Measurements from ENCODE around the gene KRT78.
"Not testable (repeated sequence)": the region's sequence is repeated elsewhere in the genome, so short reads cannot be mapped to it uniquely, and the experiment has no call there.

Gene KRT78

GRCh38 chr12:52848661-52849255 is at the start of gene KRT78:
Gene KRT78 (minus strand): TSS chr12:52848994. CDS start chr12:52848930, 64 bp downstream.
- no peak for DNase-seq (ENCODE audit: low read depth in 3 of 3)

GRCh38 chr12:52896190-52897100 is 47.7 kb upstream of the KRT78 start:
- DNase-seq (ENCODE audit: low read depth in 3 of 3): no peak

DNA sequence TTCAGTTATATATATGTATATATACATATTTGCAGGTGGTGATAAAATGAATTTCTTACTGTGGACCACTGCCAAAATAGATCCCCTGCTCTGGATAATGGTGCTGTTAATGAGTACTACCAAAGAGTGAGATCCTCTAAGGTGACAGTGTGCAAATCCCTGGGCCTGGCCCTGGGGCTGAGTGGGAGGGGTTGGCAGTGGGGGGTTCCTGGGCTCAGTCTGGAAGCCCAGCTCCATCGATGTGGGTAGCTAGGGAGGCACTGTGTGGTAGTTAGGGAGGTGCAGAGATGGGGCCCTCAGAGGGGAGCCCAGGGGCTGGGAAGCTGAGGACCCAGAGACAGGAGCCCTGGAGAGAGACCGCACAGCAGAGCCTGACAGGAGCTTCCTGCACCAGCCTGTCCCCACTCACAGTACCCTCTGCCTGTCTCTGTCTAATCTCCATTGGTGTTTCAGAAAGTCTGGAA is 47.0 kb upstream of the KRT78 start:
- DNase-seq (ENCODE audit: low read depth in 3 of 3): no peak

GRCh38 chr12:52892974-52893373 is 44.2 kb upstream of the KRT78 start:
- no peak for DNase-seq (ENCODE audit: low read depth in 3 of 3)

DNA sequence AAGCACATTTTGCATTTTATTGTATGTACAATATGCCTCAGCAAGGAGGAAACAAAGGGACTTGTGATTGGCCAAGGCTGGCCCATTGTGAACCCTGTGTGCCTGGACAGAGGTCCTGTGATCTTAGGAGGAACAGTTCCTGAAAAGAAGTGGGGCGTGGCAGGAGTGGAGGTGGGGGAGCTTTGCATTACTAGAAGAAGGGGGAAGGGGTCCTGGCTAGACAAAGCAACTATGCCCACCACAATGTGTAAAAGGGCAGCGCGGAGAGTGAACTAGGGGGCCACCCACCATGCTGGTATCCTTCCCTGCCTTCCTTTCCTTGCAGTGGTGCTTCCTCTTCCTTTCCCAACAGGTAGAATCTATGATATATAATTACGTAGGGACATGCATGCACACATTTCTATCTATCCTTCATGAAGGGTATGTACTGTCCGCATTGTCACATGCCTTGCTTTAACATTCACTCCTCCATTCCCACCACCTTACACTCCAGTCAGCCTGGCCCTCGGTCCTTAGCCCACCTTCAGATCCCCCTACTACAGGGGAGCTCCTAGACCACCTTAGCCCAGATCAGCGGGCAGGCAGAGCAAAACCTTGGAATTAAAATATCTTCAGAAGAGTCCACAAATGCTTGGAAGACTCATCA is 43.5 kb upstream of the KRT78 start:
- DNase-seq (ENCODE audit: low read depth in 3 of 3): no peak

DNA sequence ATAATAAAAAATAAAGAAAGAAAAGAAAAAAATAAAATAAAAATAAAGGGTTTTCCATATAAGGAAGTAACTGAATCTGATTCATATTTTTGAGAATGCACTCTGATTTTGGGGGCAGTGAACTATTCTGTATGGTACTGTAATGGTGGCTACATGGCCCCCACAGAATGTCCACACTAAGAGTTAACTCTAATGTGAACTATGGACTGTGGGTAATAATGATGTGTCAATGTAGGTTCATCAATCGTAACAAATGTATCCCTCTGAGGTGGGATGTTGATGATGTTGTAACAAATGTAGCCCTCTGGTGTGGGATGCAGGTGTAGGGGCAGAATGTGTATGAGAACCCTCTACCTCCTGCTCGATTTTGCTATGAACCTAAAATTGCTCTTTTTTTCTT is 42.2 kb upstream of the KRT78 start:
- DNase-seq (ENCODE audit: low read depth in 3 of 3): no peak

DNA sequence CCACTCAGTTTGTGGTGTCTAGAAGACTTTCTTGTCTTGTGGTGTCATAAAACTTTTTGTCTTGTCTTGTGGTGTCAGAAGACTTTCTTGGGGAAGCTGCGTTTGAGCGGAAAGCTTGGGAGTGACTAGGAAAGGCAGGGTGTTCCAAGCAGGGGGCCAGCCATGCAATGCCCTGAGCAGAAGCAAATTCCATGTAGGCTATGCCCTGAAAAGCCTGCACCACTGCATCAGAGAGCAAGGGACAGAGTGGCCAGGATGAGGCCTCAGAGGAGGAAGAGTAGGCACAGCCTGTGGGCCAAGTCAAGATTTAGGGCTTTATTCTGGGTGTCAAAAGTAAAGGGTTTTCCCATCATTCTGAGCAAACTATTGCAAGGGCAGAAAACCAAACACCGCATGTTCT is 41.6 kb upstream of the KRT78 start:
- DNase-seq (ENCODE audit: low read depth in 3 of 3): no peak

DNA sequence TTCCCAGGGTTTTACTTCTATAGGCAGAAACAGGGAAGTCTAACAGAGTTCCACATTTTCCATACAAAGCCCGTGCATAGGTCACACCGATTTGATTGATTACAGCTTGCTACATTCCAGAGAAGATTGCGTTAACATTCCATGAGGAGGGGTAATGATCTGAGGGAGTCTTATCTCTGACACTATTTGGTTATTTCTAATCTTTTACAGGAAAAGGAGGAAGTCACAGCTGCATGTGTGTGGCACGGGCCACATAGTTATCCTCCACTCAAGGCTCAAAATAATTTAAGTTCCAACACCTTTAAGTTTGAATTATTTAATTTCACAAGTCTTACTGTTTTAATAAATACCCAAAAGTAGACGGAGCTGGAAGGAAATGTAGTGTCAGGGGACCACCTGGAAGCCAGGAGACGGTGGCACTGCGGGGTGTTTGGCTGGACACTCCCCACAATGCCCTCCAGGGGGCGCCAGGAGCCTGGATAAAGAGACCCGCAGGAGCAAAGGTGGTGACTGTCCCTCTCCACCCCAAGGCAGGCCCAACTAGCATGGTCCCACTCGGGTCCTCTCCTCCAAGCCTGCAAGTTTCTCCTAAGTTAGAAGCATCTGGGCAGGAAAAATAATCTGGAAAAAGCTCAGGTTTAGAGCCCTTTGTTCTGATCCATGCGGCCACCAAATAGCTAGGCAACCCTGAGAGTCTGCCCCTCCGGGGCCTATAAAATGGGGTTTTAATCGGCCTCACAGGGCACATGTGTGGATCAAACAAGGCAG is 35.9 kb upstream of the KRT78 start:
- peak; percentile 71 to 76 (median 73) for DNase-seq (ENCODE audit: low read depth in 3 of 3)

DNA sequence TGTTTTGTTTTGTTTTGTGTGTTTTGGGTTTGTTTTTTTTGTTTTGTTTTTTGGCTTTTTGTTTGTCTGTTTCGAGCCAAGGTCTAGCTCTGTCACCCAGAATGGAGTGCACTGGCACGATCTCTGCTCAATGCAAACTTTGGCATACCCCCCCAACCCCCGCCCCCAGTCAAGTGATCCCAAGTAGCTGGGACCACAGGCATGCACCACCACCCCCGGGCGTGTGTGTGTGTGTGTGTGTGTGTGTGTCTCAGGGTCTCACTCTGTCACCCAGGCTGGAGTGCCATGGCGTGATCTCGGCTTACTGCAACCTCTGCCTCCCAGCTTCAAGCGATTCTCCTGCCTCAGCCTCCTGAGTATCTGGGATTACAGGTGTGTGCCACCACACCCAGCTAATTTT is 31.7 kb upstream of the KRT78 start:
- DNase-seq (ENCODE audit: low read depth in 3 of 3): not testable (repeated sequence)

DNA sequence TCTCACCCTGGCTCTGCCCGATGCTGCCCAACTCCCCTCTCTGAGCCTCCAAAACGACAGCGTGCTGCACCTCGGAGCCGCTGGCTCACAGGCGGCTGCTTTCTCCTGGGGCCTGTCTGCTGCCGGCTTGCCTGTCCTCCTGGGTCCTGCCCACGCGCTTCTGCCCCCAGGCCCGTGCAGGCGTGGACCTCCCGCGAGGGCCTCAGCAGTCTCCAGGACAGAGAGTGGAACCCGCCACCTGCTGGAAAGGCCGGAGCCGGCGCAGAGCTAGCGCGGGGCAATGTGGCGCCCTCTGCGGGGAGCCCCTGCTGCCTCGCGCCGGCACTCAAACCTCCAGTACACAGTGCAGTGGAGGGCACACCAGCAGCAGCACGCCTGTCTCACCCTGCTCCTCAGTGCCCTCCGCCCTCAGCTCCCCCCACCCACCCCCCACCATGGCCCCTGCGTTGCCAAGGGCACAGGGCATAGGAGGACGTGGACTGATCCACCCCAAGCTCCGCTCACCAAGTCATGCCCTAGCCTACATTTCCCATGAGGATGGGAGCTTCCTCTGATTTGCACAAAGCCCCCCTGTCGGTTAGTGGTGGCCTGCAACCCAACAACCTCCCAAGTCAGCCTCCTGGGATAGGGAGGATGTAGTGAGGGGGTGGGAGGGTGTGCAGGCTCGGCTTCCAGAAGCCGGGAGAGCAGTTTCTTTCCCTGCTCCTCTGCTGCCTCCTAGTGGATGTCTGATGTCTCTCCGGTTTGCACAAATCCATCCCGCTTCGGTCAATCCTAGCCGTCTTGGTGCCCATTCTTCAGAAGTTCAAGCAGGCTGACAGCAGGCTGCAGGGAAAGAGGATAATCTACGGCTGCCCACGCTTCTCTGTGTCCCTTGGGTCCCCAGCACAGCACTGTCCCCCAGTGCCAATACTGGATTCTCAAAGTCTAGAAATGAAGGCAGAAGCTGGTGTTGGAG is 30.9 kb upstream of the KRT78 start:
- DNase-seq (ENCODE audit: low read depth in 3 of 3): peak; percentile 43 to 69 (median 51)

GRCh38 chr12:52878507-52879393 is 30.0 kb upstream of the KRT78 start:
- no peak for DNase-seq (ENCODE audit: low read depth in 3 of 3)

- no peak for DNase-seq (ENCODE audit: low read depth in 3 of 3)
These were observed 28.4 kb upstream of the KRT78 start for GRCh38 chr12:52877242-52877641.

GRCh38 chr12:52876372-52876771 is 27.6 kb upstream of the KRT78 start:
- DNase-seq (ENCODE audit: low read depth in 3 of 3): no peak

DNA sequence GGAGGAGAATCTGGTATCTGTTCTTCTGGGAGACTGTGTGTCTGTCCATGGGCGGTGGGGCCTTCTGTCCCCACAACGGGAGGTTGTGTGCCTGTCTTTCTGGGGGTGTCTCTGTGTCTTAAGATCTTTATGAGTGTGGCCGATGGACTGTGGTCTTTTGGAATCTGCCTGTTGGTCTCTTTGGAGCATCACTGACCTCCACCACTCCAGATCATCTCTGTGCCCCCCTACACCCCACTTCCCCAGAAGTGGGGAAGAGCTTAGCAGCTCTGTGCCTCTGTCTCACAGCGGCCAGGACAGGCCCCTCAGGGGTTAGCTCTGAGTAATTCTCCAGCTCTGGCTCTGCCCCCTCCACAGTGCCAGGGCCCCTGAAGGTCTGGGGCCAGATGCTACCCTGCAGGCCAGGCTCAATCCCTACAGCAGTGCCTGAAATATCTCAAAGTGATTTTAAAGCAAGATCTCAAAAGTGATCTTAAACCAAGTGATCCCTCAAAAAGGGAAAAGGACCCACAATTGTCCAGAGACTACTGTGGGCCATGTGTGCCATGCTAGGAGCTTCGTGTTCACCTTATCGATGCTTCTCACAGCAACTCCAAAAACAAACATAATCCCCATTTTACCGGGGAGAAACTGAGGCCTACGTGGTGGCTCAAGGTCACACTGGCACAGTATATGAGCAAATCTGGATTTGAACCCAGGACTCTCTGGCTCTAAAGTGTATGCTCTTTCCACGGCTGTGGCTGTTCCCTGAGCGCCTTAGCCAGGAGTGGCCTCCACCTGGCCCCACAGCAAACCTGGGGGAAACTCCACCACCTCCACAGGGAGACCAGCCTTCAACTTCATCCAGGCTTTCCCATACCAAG is 26.0 kb upstream of the KRT78 start:
- DNase-seq (ENCODE audit: low read depth in 3 of 3): no peak

- DNase-seq (ENCODE audit: low read depth in 3 of 3): peak; percentile 5 to 55 (median 19)
These were observed 25.2 kb upstream of the KRT78 start for GRCh38 chr12:52873832-52874572.

DNA sequence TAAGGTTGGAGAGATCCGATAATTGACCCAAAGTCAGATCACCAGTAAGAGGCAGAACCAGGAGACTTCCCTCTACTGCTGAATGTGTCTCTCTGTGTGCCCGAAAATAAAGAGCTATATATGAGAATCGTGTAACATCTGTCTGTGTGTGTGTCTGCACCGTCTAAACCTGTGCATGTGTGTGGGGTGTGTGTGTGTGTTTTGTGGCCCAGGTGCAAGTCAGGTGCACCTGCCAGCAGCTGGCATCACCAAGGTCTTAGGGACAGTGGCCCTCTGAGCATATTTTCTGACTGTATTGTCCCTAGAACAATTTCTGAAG is 24.7 kb upstream of the KRT78 start:
- DNase-seq (ENCODE audit: low read depth in 3 of 3): no peak

GRCh38 chr12:52872644-52873389 is 24.0 kb upstream of the KRT78 start:
- DNase-seq (ENCODE audit: low read depth in 3 of 3): no peak
